Measurements from ENCODE around the gene PCDHGC3.

Gene PCDHGC3

DNA sequence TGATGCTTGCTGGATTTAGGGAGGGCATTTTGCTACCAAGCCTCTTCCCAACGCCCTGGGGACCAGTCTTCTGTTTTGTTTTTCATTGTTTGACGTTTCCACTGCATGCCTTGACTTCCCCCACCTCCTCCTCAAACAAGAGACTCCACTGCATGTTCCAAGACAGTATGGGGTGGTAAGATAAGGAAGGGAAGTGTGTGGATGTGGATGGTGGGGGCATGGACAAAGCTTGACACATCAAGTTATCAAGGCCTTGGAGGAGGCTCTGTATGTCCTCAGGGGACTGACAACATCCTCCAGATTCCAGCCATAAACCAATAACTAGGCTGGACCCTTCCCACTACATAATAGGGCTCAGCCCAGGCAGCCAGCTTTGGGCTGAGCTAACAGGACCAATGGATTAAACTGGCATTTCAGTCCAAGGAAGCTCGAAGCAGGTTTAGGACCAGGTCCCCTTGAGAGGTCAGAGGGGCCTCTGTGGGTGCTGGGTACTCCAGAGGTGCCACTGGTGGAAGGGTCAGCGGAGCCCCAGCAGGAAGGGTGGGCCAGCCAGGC, 36.1 kb downstream of the PCDHGC3 start (continued):
- TF ChIP-seq, protein P1, sequence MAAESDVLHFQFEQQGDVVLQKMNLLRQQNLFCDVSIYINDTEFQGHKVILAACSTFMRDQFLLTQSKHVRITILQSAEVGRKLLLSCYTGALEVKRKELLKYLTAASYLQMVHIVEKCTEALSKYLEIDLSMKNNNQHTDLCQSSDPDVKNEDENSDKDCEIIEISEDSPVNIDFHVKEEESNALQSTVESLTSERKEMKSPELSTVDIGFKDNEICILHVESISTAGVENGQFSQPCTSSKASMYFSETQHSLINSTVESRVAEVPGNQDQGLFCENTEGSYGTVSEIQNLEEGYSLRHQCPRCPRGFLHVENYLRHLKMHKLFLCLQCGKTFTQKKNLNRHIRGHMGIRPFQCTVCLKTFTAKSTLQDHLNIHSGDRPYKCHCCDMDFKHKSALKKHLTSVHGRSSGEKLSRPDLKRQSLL (tag by site-specific recombination; IDR thresholded peaks at IDR 0.05): no peak
- no peak for TF ChIP-seq ZNF354C (tag by site-specific recombination; IDR thresholded peaks at IDR 0.05; ENCODE audit: borderline replicate concordance, low read depth)

DNA sequence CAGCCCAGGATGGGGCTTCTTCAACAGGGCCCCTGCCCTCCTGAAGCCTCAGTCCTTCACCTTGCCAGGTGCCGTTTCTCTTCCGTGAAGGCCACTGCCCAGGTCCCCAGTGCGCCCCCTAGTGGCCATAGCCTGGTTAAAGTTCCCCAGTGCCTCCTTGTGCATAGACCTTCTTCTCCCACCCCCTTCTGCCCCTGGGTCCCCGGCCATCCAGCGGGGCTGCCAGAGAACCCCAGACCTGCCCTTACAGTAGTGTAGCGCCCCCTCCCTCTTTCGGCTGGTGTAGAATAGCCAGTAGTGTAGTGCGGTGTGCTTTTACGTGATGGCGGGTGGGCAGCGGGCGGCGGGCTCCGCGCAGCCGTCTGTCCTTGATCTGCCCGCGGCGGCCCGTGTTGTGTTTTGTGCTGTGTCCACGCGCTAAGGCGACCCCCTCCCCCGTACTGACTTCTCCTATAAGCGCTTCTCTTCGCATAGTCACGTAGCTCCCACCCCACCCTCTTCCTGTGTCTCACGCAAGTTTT, 36.7 kb downstream of the PCDHGC3 start:
- H3K27ac ChIP-seq (ENCODE audit: extremely low read depth, low read depth, low read length): no peak overlapping the region
- POLR2A ChIA-PET: no interaction called here
- no peak overlapping the region for H3K4me3 ChIP-seq (ENCODE audit: low read depth, low read length)
- peaks cover 0 to 39% of the 10 kb centered on the region in 2 experiments; a peak in 1 of 3 replicates for H3K36me3 ChIP-seq (ENCODE audit: control insufficient read depth in 2 of 2, insufficient read depth in 1 of 2, low read length in 2 of 2)
- H3K9me3 ChIP-seq (ENCODE audit: control insufficient read depth, insufficient read depth, low read depth, low read length): no peaks in the 10 kb centered on the region
- TF ChIP-seq ZNF664 (tag by site-specific recombination; IDR thresholded peaks at IDR 0.05): no peak
- no peak for TF ChIP-seq ZNF544 (tag by site-specific recombination; IDR thresholded peaks at IDR 0.05)
- TF ChIP-seq, protein P2, sequence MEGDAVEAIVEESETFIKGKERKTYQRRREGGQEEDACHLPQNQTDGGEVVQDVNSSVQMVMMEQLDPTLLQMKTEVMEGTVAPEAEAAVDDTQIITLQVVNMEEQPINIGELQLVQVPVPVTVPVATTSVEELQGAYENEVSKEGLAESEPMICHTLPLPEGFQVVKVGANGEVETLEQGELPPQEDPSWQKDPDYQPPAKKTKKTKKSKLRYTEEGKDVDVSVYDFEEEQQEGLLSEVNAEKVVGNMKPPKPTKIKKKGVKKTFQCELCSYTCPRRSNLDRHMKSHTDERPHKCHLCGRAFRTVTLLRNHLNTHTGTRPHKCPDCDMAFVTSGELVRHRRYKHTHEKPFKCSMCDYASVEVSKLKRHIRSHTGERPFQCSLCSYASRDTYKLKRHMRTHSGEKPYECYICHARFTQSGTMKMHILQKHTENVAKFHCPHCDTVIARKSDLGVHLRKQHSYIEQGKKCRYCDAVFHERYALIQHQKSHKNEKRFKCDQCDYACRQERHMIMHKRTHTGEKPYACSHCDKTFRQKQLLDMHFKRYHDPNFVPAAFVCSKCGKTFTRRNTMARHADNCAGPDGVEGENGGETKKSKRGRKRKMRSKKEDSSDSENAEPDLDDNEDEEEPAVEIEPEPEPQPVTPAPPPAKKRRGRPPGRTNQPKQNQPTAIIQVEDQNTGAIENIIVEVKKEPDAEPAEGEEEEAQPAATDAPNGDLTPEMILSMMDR (tag by site-specific recombination; IDR thresholded peaks at IDR 0.05): peak; percentile 68
- TF ChIP-seq ZNF10 (tag by site-specific recombination; IDR thresholded peaks at IDR 0.05): peak; percentile 72
- 0 out of 2 replicates have a peak, but pooled peaks have one; percentile 23 for TF ChIP-seq ZNF2 (tag by site-specific recombination; IDR thresholded peaks at IDR 0.05)
- no peak for TF ChIP-seq ZNF274 (IDR thresholded peaks at IDR 0.05; ENCODE audit: low read length)
- TF ChIP-seq ZNF274 (tag by site-specific recombination; IDR thresholded peaks at IDR 0.05; ENCODE audit: borderline replicate concordance): no peak
- H3K4me1 ChIP-seq (ENCODE audit: control insufficient read depth, insufficient read depth, low read length): no peaks in the 10 kb centered on the region; the same call in 1 of the 2 replicates
- CTCF ChIA-PET: interaction anchor here (0.5 to 5.8 kb wide), 23 partner anchors 10 to 434 kb away, joined by 3 to 67 read pairs (median 3); partner anchors contain the start of genes PCDHGA11, PCDHGA12, PCDHGA4 and PCDHGC5

DNA sequence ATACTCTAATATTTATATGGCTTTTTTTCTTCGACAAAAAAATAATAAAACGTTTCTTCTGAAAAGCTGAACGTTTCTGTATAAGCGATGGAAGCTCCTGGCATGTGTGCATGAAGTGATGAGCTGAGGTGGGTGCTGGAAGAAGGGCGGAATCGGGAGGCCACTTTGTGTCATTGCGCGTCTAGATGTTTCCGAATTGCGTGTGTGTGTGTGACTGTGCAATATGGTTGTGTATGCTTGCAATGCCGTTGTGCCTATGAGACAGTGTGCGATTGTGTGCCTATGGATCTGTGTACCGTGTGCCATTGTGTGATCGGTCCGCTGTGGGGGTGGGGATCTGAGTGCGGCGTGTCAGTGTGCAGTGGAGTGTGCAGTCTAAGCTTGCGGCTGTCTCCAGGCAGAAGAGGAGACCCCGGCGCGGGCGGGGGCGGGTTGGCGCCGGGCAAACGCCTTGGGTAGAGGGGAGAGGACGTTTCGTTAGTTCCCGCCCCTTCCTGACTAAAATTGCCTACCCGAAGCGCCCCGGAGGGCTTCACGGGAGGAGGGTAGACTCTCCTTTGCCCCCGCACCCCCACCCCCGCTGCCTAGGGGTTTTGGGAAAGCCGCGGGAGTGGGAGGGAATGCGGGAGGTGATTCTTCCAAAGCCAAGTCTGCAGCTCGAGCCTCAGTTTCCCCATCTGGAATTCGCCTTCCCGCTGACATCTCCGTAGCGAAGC, 37.3 kb downstream of the PCDHGC3 start:
- H3K27ac ChIP-seq (ENCODE audit: extremely low read depth, low read depth, low read length): no peak overlapping the region
- no peaks in the 10 kb centered on the region; the same call in 1 of the 2 replicates for H3K4me1 ChIP-seq (ENCODE audit: control insufficient read depth, insufficient read depth, low read length)
- no peak for TF ChIP-seq ZBTB44 (tag by site-specific recombination; IDR thresholded peaks at IDR 0.05)
- TF ChIP-seq KLF9 (tag by site-specific recombination; IDR thresholded peaks at IDR 0.05; ENCODE audit: low read depth): no peak
- no peak for TF ChIP-seq GLIS1 (tag by site-specific recombination; IDR thresholded peaks at IDR 0.05)
- TF ChIP-seq ZNF354C (tag by site-specific recombination; IDR thresholded peaks at IDR 0.05; ENCODE audit: borderline replicate concordance, low read depth): no peak
- TF ChIP-seq ZNF114 (tag by site-specific recombination; IDR thresholded peaks at IDR 0.05): no peak
- no peak for TF ChIP-seq GLI2 (tag by site-specific recombination; IDR thresholded peaks at IDR 0.05; ENCODE audit: borderline replicate concordance, low read depth)
- TF ChIP-seq, protein P3, sequence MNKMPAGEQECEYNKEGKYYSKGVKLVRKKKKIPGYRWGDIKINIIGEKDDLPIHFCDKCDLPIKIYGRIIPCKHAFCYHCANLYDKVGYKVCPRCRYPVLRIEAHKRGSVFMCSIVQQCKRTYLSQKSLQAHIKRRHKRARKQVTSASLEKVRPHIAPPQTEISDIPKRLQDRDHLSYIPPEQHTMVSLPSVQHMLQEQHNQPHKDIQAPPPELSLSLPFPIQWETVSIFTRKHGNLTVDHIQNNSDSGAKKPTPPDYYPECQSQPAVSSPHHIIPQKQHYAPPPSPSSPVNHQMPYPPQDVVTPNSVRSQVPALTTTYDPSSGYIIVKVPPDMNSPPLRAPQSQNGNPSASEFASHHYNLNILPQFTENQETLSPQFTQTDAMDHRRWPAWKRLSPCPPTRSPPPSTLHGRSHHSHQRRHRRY (tag by site-specific recombination; IDR thresholded peaks at IDR 0.05): no peak
- no peak for TF ChIP-seq ZNF211 (tag by site-specific recombination; IDR thresholded peaks at IDR 0.05; ENCODE audit: low read depth)
- no peak for TF ChIP-seq INSM2 (tag by site-specific recombination; IDR thresholded peaks at IDR 0.05)
- no peak for TF ChIP-seq ZNF302 (tag by site-specific recombination; IDR thresholded peaks at IDR 0.05; ENCODE audit: low read depth)
- no peak for TF ChIP-seq ZNF24 (tag by site-specific recombination; IDR thresholded peaks at IDR 0.05)
- TF ChIP-seq ZNF837 (tag by site-specific recombination; IDR thresholded peaks at IDR 0.05): no peak
- no peak for TF ChIP-seq TRIM28 (IDR thresholded peaks at IDR 0.05; ENCODE audit: borderline replicate concordance, low read length)
- no peak for TF ChIP-seq ZSCAN30 (tag by site-specific recombination; IDR thresholded peaks at IDR 0.05)
- peaks cover 0 to 45% of the 10 kb centered on the region in 2 experiments; a peak in 1 of 3 replicates for H3K36me3 ChIP-seq (ENCODE audit: control insufficient read depth in 2 of 2, insufficient read depth in 1 of 2, low read length in 2 of 2)
- no peak overlapping the region for H3K4me3 ChIP-seq (ENCODE audit: low read depth, low read length)
- ChIA-PET CTCF (interaction anchor here (0.5 to 5.8 kb wide), 22 partner anchors 10 to 434 kb away, joined by 3 to 67 read pairs (median 3); partner anchors contain the start of genes PCDHGA11, PCDHGA12, PCDHGA4 and PCDHGC5), POLR2A (interaction anchor here (1.2 to 2.3 kb wide), 2 partner anchors 37 to 38 kb away, joined by 3 to 7 read pairs; no protein-coding TSS in a partner anchor)
- H3K9me3 ChIP-seq (ENCODE audit: control insufficient read depth, insufficient read depth, low read depth, low read length): no peaks in the 10 kb centered on the region

All from HEK293 (cell line).